Activated naive CD4-positive, alpha-beta T cell treated with anti-CD3 and anti-CD28 coated beads, Interleukin-2, amount 50 U/mL, for 24 hours (primary cell): ENCODE measurements around the gene GAB2.
A peak's percentile ranks its signal among the peaks of the same experiment; 100 is the strongest.
"Not testable (repeated sequence)": the region's sequence is repeated elsewhere in the genome, so short reads cannot be mapped to it uniquely, and the experiment has no call there.

ENCODE experiments used
- H3K27ac Mint-ChIP-seq: one replicate; pipeline ENCODE4 v1.8.0; 2021; ENCODE audit warnings: mild to moderate bottlenecking, mixed read lengths
- H3K27me3 Mint-ChIP-seq: one replicate; pipeline ENCODE4 v1.8.0; 2021; ENCODE audit warnings: mixed read lengths
- H3K36me3 Mint-ChIP-seq: one replicate; pipeline ENCODE4 v1.8.0; 2021; ENCODE audit warnings: mixed read lengths
- H3K4me1 Mint-ChIP-seq: one replicate; pipeline ENCODE4 v1.8.0; 2021; ENCODE audit warnings: mixed read lengths
- H3K4me3 Mint-ChIP-seq: one replicate; pipeline ENCODE4 v1.8.0; 2021; ENCODE audit warnings: mild to moderate bottlenecking, mixed read lengths
- H3K9me3 Mint-ChIP-seq: one replicate; pipeline ENCODE4 v1.8.0; 2021; ENCODE audit warnings: mixed read lengths

GAB2 gene

GRCh38 chr11:78239781-78240180 lies 177.8 kb downstream of the GAB2 start:
- Mint-ChIP-seq H3K27me3 (no peaks in the 10 kb centered on the region), H3K36me3 (peaks cover 16% of the 10 kb centered on the region), H3K27ac (no peak overlapping the region), H3K4me1 (no peaks in the 10 kb centered on the region), H3K4me3 (no peak overlapping the region), H3K9me3 (peaks cover 18% of the 10 kb centered on the region)

- no peak overlapping the region for H3K27ac Mint-ChIP-seq
Measured at GRCh38 chr11:78237293-78238046, 180.2 kb downstream of the GAB2 start.

GRCh38 chr11:78234006-78234405 lies 183.6 kb downstream of the GAB2 start:
- H3K36me3 Mint-ChIP-seq = peaks cover 9% of the 10 kb centered on the region
- peaks cover 10% of the 10 kb centered on the region for H3K9me3 Mint-ChIP-seq
- H3K27me3 Mint-ChIP-seq = no peaks in the 10 kb centered on the region
- no peak overlapping the region for H3K27ac Mint-ChIP-seq
- H3K4me1 Mint-ChIP-seq = peaks cover 6% of the 10 kb centered on the region
- no peak overlapping the region for H3K4me3 Mint-ChIP-seq

More at GRCh38 chr11:78237293-78238046, 180.2 kb downstream of the GAB2 start:
- no peaks in the 10 kb centered on the region for H3K4me1 Mint-ChIP-seq
- H3K27me3 Mint-ChIP-seq = no peaks in the 10 kb centered on the region
- peaks cover 16% of the 10 kb centered on the region for H3K36me3 Mint-ChIP-seq
- no peak overlapping the region for H3K4me3 Mint-ChIP-seq
- H3K9me3 Mint-ChIP-seq = peaks cover 18% of the 10 kb centered on the region

GRCh38 chr11:78233046-78233445 lies 184.6 kb downstream of the GAB2 start:
- peaks cover 10% of the 10 kb centered on the region for H3K9me3 Mint-ChIP-seq
- H3K36me3 Mint-ChIP-seq, H3K4me1 Mint-ChIP-seq, H3K27me3 Mint-ChIP-seq, H3K27ac Mint-ChIP-seq, H3K4me3 Mint-ChIP-seq: not testable (repeated sequence)

- H3K9me3 Mint-ChIP-seq = peaks cover 1% of the 10 kb centered on the region
- H3K4me1 Mint-ChIP-seq = peaks cover 6% of the 10 kb centered on the region
- H3K4me3 Mint-ChIP-seq = no peak overlapping the region
- H3K36me3 Mint-ChIP-seq = peaks cover 9% of the 10 kb centered on the region
- H3K27me3 Mint-ChIP-seq = no peaks in the 10 kb centered on the region
- no peak overlapping the region for H3K27ac Mint-ChIP-seq
Measured at GRCh38 chr11:78231962-78232501, 185.6 kb downstream of the GAB2 start.

GRCh38 chr11:78230161-78230877 lies 187.3 kb downstream of the GAB2 start:
- H3K27ac Mint-ChIP-seq = peak overlapping the region; percentile 33

GRCh38 chr11:78229106-78229505 lies 188.5 kb downstream of the GAB2 start:
- no peaks in the 10 kb centered on the region for H3K36me3 Mint-ChIP-seq
- no peak overlapping the region for H3K4me3 Mint-ChIP-seq
- no peaks in the 10 kb centered on the region for H3K27me3 Mint-ChIP-seq
- H3K27ac Mint-ChIP-seq = no peak overlapping the region
- peaks cover 6% of the 10 kb centered on the region for H3K4me1 Mint-ChIP-seq
- H3K9me3 Mint-ChIP-seq = no peaks in the 10 kb centered on the region

More at GRCh38 chr11:78230161-78230877, 187.3 kb downstream of the GAB2 start:
- Mint-ChIP-seq H3K27me3 (no peaks in the 10 kb centered on the region), H3K9me3 (no peaks in the 10 kb centered on the region), H3K4me1 (peaks cover 6% of the 10 kb centered on the region), H3K36me3 (peaks cover under 1% of the 10 kb centered on the region), H3K4me3 (no peak overlapping the region)

- no peak overlapping the region for H3K4me3 Mint-ChIP-seq
- no peak overlapping the region for H3K27ac Mint-ChIP-seq
- peaks cover 9% of the 10 kb centered on the region for H3K4me1 Mint-ChIP-seq
- no peaks in the 10 kb centered on the region for H3K9me3 Mint-ChIP-seq
- H3K27me3 Mint-ChIP-seq = no peaks in the 10 kb centered on the region
- no peaks in the 10 kb centered on the region for H3K36me3 Mint-ChIP-seq
Measured at GRCh38 chr11:78228467-78228866, 189.2 kb downstream of the GAB2 start.

- H3K27ac Mint-ChIP-seq = no peak overlapping the region
Measured at GRCh38 chr11:78227921-78228320, 189.7 kb downstream of the GAB2 start.

GRCh38 chr11:78226684-78227680 lies 190.6 kb downstream of the GAB2 start:
- Mint-ChIP-seq H3K27ac (no peak overlapping the region), H3K9me3 (no peaks in the 10 kb centered on the region), H3K36me3 (no peaks in the 10 kb centered on the region), H3K4me1 (peaks cover 10% of the 10 kb centered on the region), H3K4me3 (no peak overlapping the region), H3K27me3 (no peaks in the 10 kb centered on the region)

More at GRCh38 chr11:78227921-78228320, 189.7 kb downstream of the GAB2 start:
- H3K36me3 Mint-ChIP-seq = no peaks in the 10 kb centered on the region
- no peak overlapping the region for H3K4me3 Mint-ChIP-seq
- H3K27me3 Mint-ChIP-seq = no peaks in the 10 kb centered on the region
- peaks cover 10% of the 10 kb centered on the region for H3K4me1 Mint-ChIP-seq
- no peaks in the 10 kb centered on the region for H3K9me3 Mint-ChIP-seq

GRCh38 chr11:78224906-78225420 lies 192.7 kb downstream of the GAB2 start:
- Mint-ChIP-seq H3K27ac (no peak overlapping the region), H3K36me3 (no peaks in the 10 kb centered on the region), H3K27me3 (no peaks in the 10 kb centered on the region), H3K4me1 (peaks cover 5% of the 10 kb centered on the region), H3K9me3 (no peaks in the 10 kb centered on the region), H3K4me3 (no peak overlapping the region)

GRCh38 chr11:78224506-78224905 lies 193.1 kb downstream of the GAB2 start:
- H3K4me3 Mint-ChIP-seq = no peak overlapping the region

GRCh38 chr11:78223320-78223954 lies 194.2 kb downstream of the GAB2 start:
- Mint-ChIP-seq H3K9me3 (no peaks in the 10 kb centered on the region), H3K4me3 (no peak overlapping the region), H3K27ac (no peak overlapping the region), H3K27me3 (no peaks in the 10 kb centered on the region), H3K4me1 (peaks cover 4% of the 10 kb centered on the region), H3K36me3 (peaks cover 2% of the 10 kb centered on the region)

More at GRCh38 chr11:78224506-78224905, 193.1 kb downstream of the GAB2 start:
- no peaks in the 10 kb centered on the region for H3K36me3 Mint-ChIP-seq
- no peak overlapping the region for H3K27ac Mint-ChIP-seq
- H3K27me3 Mint-ChIP-seq = no peaks in the 10 kb centered on the region
- no peaks in the 10 kb centered on the region for H3K9me3 Mint-ChIP-seq
- H3K4me1 Mint-ChIP-seq = peaks cover 4% of the 10 kb centered on the region

- not testable (repeated sequence) for H3K4me1 Mint-ChIP-seq, H3K27ac Mint-ChIP-seq, H3K36me3 Mint-ChIP-seq, H3K27me3 Mint-ChIP-seq, H3K4me3 Mint-ChIP-seq, H3K9me3 Mint-ChIP-seq
Measured at GRCh38 chr11:78222726-78223125, 194.9 kb downstream of the GAB2 start.
